GM19438 (cell line): ENCODE measurements around the gene NRXN3.

Experiments used
- ATAC-seq: cut with Tn5 transposase; IDR thresholded peaks from one replicate; pipeline ENCODE4 v1.9.1; 2021; ENCODE audit warnings: low read depth; ENCODE audit not compliant: unreplicated experiment

NRXN3 gene

GRCh38 chr14:79251278-79251677 lies 1081.1 kb downstream of the NRXN3 start:
- no peak for ATAC-seq

GRCh38 chr14:79253576-79253975 lies 1083.4 kb downstream of the NRXN3 start:
- ATAC-seq = no peak

GRCh38 chr14:79254069-79254775 lies 1084.0 kb downstream of the NRXN3 start:
- no peak for ATAC-seq

GRCh38 chr14:79256380-79256779 lies 1086.2 kb downstream of the NRXN3 start:
- no peak for ATAC-seq

- ATAC-seq = no peak
Observed at GRCh38 chr14:79260406-79260805, 1090.2 kb downstream of the NRXN3 start.

GRCh38 chr14:79265366-79265946 lies 1095.3 kb downstream of the NRXN3 start:
- ATAC-seq = no peak

GRCh38 chr14:79270361-79270760 lies 1100.2 kb downstream of the NRXN3 start:
- no peak for ATAC-seq

GRCh38 chr14:79271122-79271521 lies 1100.9 kb downstream of the NRXN3 start:
- ATAC-seq = no peak

GRCh38 chr14:79274641-79275291 lies 1104.6 kb downstream of the NRXN3 start:
- ATAC-seq = no peak

GRCh38 chr14:79275292-79275655 lies 1105.1 kb downstream of the NRXN3 start:
- no peak for ATAC-seq

- ATAC-seq = no peak
Observed at GRCh38 chr14:79278286-79278797, 1108.2 kb downstream of the NRXN3 start.

GRCh38 chr14:79278798-79279644 lies 1108.8 kb downstream of the NRXN3 start:
- no peak for ATAC-seq

GRCh38 chr14:79279645-79280597 lies 1109.7 kb downstream of the NRXN3 start:
- no peak for ATAC-seq

- no peak for ATAC-seq
Observed at GRCh38 chr14:79281244-79282152, 1111.3 kb downstream of the NRXN3 start.

GRCh38 chr14:79284621-79285020 lies 1114.4 kb downstream of the NRXN3 start:
- no peak for ATAC-seq

- ATAC-seq = no peak
Observed at GRCh38 chr14:79285263-79285662, 1115.1 kb downstream of the NRXN3 start.

GRCh38 chr14:79287976-79288375 lies 1117.8 kb downstream of the NRXN3 start:
- ATAC-seq = no peak

- ATAC-seq = no peak
Observed at GRCh38 chr14:79293482-79294177, 1123.5 kb downstream of the NRXN3 start.
